Neural cell (in vitro differentiated cells): Measurements from ENCODE around the gene PEA15. TPM values are rescaled to one million over a fixed set of nuclear protein-coding genes. Genes with fewer than 3 reads are reported as not detected.

ENCODE experiments used
- H2AFZ ChIP-seq: fragments of 200-600, 300-800 bp; sonication (generic), shearing (Covaris generic); 2 replicates; pipeline ENCODE4 v1.6.0; 2014; ENCODE audit warnings: low read depth, mild to moderate bottlenecking, antibody characterized with exemption, low read length, moderate library complexity
- H3F3A ChIP-seq: fragments of 200-600 bp; shearing (Covaris generic); 2 replicates; pipeline ENCODE4 v1.6.1; 2016; ENCODE audit warnings: mild to moderate bottlenecking, moderate library complexity, mixed read lengths, antibody characterized with exemption, low read length; ENCODE audit not compliant: insufficient read depth, poor library complexity, severe bottlenecking
- H3K27ac ChIP-seq: fragments of 200-600, 300-800 bp; sonication (generic), shearing (Covaris generic); 2 replicates; pipeline ENCODE4 v1.5.1; 2014; ENCODE audit warnings: mild to moderate bottlenecking, low read length, moderate library complexity
- H3K27me3 ChIP-seq: fragments of 300-800, 200-600 bp; sonication (generic), shearing (Covaris generic); 2 replicates; pipeline ENCODE4 v1.6.0; 2014; ENCODE audit warnings: mild to moderate bottlenecking, low read depth, low read length, moderate library complexity; ENCODE audit not compliant: insufficient read depth
- H3K36me3 ChIP-seq: fragments of 300-800, 200-600 bp; sonication (generic), shearing (Covaris generic); 2 replicates; pipeline ENCODE4 v1.5.1; 2014; ENCODE audit warnings: mild to moderate bottlenecking, antibody characterized with exemption, low read length, moderate library complexity; ENCODE audit not compliant: insufficient read depth
- H3K4me2 ChIP-seq: fragments of 300-800, 200-600 bp; sonication (generic), shearing (Covaris generic); 2 replicates; pipeline ENCODE4 v1.6.0; 2014; ENCODE audit warnings: mild to moderate bottlenecking, low read length
- H3K4me3 ChIP-seq: fragments of 300-800, 200-600 bp; sonication (generic), shearing (Covaris generic); 2 replicates; pipeline ENCODE4 v1.5.1; 2014; ENCODE audit warnings: mild to moderate bottlenecking, low read length, moderate library complexity
- H3K79me2 ChIP-seq: fragments of 200-600 bp; shearing (Covaris generic); replicated peaks from 2 replicates; pipeline ENCODE4 v1.6.0; 2014; ENCODE audit warnings: mild to moderate bottlenecking, low read length, moderate library complexity; ENCODE audit not compliant: insufficient read depth
- H3K9ac ChIP-seq: fragments of 300-800, 200-600 bp; sonication (generic), shearing (Covaris generic); 2 replicates; pipeline ENCODE4 v1.6.1; 2016; ENCODE audit warnings: mild to moderate bottlenecking, low read length, mixed read lengths
- H3K9me2 ChIP-seq: fragments of 200-600 bp; shearing (Covaris generic); 2 replicates; pipeline ENCODE4 v1.6.1; 2016; ENCODE audit warnings: mild to moderate bottlenecking, low read length, mixed read lengths; ENCODE audit not compliant: insufficient read depth
- H3K9me3 ChIP-seq: fragments of 200-600, 300-800 bp; sonication (generic), shearing (Covaris generic); 2 replicates; pipeline ENCODE4 v1.6.1; 2016; ENCODE audit warnings: mild to moderate bottlenecking, mixed run types, low read length, moderate library complexity, mixed read lengths
- H4K20me1 ChIP-seq: fragments of 200-600 bp; shearing (Covaris generic); 2 replicates; pipeline ENCODE4 v1.6.1; 2016; ENCODE audit warnings: mild to moderate bottlenecking, mixed run types; ENCODE audit not compliant: insufficient read depth
- EP300 ChIP-seq: fragments of 450-650 bp; conservative IDR thresholded peaks from 2 replicates; pipeline ENCODE4 v1.6.1; 2014; ENCODE audit warnings: antibody characterized with exemption, mild to moderate bottlenecking, moderate library complexity; ENCODE audit not compliant: poor library complexity, severe bottlenecking
- EZH2 ChIP-seq: fragments of 200-600, 300-800 bp; shearing (Covaris generic), sonication (generic); IDR thresholded peaks from 2 replicates; pipeline ENCODE4 v1.6.1; 2014; ENCODE audit warnings: antibody characterized with exemption, low read length, borderline replicate concordance, mild to moderate bottlenecking; ENCODE audit not compliant: insufficient read depth, poor library complexity, severe bottlenecking
- MXI1 ChIP-seq: fragments of 450-650 bp; conservative IDR thresholded peaks from 2 replicates; pipeline ENCODE4 v1.6.1; 2014; ENCODE audit warnings: antibody characterized with exemption, mild to moderate bottlenecking; ENCODE audit not compliant: poor library complexity, severe bottlenecking
- POLR2AphosphoS5 ChIP-seq: IDR thresholded peaks from 2 replicates; pipeline ENCODE4 v1.6.1; 2012
- RAD21 ChIP-seq: fragments of 450-650 bp; conservative IDR thresholded peaks from 2 replicates; pipeline ENCODE4 v1.6.1; 2014; ENCODE audit warnings: antibody characterized with exemption, mild to moderate bottlenecking, moderate library complexity
- SMC3 ChIP-seq: fragments of 450-650 bp; conservative IDR thresholded peaks from 2 replicates; pipeline ENCODE4 v1.6.1; 2014; ENCODE audit warnings: antibody characterized with exemption, mild to moderate bottlenecking, moderate library complexity; ENCODE audit not compliant: poor library complexity
- TAF1 ChIP-seq: IDR thresholded peaks from 2 replicates; pipeline ENCODE4 v1.6.1; 2012; ENCODE audit warnings: low read depth
- polyA plus RNA-seq: library from polyadenylated mRNA; depleted of rRNA; stranded (reverse); fragments of >200 nt; gene quantifications from 2 replicates; pipeline ENCODE4 v1.2.3, GENCODE V29; 2014
- TF ChIP-seq, protein P1 (sequence below): IDR thresholded peaks from 2 replicates; pipeline ENCODE4 v1.6.1; 2012; ENCODE audit warnings: borderline replicate concordance
- TF ChIP-seq, protein P2 (sequence below): fragments of 450-650 bp; IDR thresholded peaks from 2 replicates; pipeline ENCODE4 v1.5.1; 2014; ENCODE audit warnings: antibody characterized with exemption, mild to moderate bottlenecking, moderate library complexity; ENCODE audit not compliant: poor library complexity, severe bottlenecking

The PEA15 gene
- polyA plus RNA-seq, 1 donor from 2014 or later: 46.4 TPM

DNA sequence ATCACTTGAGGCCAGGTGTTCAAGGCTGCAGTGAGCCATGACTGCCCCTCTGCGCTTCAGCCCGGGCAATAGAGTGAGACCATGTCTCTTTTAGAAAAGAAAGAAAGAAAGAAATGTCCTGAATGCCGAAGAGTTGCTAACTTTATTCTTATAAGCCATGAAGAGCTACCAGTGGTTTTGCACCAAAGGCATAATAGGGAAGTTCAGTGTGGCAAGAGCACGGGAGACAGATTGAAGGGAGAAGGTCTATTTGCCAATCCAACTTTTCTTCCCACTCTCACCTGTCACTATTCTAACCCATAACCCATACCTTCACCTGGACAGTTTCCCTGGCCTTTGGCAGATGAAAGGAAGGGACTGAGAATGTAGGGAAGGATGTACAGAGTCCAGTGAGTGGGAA lies 4.4 kb upstream of the PEA15 start:
- Histone ChIP-seq H4K20me1 (no peaks in the 10 kb centered on the region), H3K9me3 (no peaks in the 10 kb centered on the region), H3K9ac (no peak overlapping the region), H3K4me3 (no peak overlapping the region), H3K9me2 (no peaks in the 10 kb centered on the region), H3K36me3 (no peaks in the 10 kb centered on the region), H3K27ac (no peak overlapping the region), H3K27me3 (no peaks in the 10 kb centered on the region), H3K4me2 (no peak overlapping the region), H3K79me2 (no peaks in the 10 kb centered on the region), H2AFZ (no peak overlapping the region), H3F3A (no peaks in the 10 kb centered on the region)
- TF ChIP-seq, protein P1, sequence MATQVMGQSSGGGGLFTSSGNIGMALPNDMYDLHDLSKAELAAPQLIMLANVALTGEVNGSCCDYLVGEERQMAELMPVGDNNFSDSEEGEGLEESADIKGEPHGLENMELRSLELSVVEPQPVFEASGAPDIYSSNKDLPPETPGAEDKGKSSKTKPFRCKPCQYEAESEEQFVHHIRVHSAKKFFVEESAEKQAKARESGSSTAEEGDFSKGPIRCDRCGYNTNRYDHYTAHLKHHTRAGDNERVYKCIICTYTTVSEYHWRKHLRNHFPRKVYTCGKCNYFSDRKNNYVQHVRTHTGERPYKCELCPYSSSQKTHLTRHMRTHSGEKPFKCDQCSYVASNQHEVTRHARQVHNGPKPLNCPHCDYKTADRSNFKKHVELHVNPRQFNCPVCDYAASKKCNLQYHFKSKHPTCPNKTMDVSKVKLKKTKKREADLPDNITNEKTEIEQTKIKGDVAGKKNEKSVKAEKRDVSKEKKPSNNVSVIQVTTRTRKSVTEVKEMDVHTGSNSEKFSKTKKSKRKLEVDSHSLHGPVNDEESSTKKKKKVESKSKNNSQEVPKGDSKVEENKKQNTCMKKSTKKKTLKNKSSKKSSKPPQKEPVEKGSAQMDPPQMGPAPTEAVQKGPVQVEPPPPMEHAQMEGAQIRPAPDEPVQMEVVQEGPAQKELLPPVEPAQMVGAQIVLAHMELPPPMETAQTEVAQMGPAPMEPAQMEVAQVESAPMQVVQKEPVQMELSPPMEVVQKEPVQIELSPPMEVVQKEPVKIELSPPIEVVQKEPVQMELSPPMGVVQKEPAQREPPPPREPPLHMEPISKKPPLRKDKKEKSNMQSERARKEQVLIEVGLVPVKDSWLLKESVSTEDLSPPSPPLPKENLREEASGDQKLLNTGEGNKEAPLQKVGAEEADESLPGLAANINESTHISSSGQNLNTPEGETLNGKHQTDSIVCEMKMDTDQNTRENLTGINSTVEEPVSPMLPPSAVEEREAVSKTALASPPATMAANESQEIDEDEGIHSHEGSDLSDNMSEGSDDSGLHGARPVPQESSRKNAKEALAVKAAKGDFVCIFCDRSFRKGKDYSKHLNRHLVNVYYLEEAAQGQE: no peak
- TF ChIP-seq RAD21 (no peak), EZH2 (no peak), MXI1 (no peak), POLR2AphosphoS5 (no peak), TAF1 (no peak), EP300 (no peak), SMC3 (no peak)
- TF ChIP-seq, protein P2, sequence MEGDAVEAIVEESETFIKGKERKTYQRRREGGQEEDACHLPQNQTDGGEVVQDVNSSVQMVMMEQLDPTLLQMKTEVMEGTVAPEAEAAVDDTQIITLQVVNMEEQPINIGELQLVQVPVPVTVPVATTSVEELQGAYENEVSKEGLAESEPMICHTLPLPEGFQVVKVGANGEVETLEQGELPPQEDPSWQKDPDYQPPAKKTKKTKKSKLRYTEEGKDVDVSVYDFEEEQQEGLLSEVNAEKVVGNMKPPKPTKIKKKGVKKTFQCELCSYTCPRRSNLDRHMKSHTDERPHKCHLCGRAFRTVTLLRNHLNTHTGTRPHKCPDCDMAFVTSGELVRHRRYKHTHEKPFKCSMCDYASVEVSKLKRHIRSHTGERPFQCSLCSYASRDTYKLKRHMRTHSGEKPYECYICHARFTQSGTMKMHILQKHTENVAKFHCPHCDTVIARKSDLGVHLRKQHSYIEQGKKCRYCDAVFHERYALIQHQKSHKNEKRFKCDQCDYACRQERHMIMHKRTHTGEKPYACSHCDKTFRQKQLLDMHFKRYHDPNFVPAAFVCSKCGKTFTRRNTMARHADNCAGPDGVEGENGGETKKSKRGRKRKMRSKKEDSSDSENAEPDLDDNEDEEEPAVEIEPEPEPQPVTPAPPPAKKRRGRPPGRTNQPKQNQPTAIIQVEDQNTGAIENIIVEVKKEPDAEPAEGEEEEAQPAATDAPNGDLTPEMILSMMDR: no peak

DNA sequence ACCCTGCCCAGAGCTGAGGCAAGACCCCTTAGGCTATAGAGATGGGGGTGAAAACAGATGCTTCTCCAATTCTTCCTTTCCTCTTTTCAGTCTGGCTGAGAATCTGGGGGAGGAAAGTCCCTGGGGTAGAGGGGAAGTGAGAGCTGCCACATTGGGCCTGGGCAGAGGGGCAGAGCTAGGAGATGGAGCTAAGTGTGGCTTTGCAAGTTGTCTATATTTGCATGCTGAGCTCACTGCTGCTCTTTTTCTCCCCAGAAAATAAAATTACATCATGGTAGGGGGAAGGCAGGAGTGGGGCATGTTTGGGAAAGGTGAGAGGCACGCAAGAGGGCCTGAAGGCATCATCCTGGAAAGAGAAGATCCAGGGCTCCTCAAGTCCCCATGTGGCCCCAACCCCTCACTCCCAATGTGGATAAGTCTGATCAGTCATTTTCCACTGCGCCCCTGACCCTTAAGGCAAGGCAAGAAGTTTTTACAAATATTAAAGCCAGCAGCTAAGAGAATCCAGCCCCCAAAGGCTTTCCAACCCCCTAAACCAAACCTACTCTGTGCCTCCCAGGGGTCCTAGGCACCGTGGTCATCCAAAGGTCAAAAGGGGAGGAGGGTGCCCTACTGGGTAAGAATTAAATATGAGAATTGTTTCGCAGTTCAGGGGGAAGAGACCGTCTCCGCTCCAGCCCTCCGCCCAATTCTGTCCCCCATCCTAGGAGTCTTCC lies 500 bp upstream of the PEA15 start:
- Histone ChIP-seq H3K79me2 (peaks cover 11% of the 10 kb centered on the region), H3K9me3 (no peaks in the 10 kb centered on the region), H3K27ac (peak overlapping the region; percentile 42), H2AFZ (peak overlapping the region; percentile 27), H3K9ac (peak overlapping the region; percentile 96), H3K9me2 (no peaks in the 10 kb centered on the region), H3K4me3 (peak overlapping the region; percentile 99), H3K4me2 (no peak overlapping the region), H4K20me1 (no peaks in the 10 kb centered on the region), H3K36me3 (no peaks in the 10 kb centered on the region), H3K27me3 (no peaks in the 10 kb centered on the region), H3F3A (no peaks in the 10 kb centered on the region)
- TF ChIP-seq, protein P2: no peak
- TF ChIP-seq SMC3 (no peak), TAF1 (no peak), EP300 (no peak), RAD21 (no peak), MXI1 (no peak), POLR2AphosphoS5 (no peak), EZH2 (no peak)
- TF ChIP-seq, protein P1: no peak
